Fibroblast of pulmonary artery (primary cell): ENCODE measurements around the gene B4GALNT4.

ENCODE experiments used
- DNase-seq: peaks from one replicate; pipeline ENCODE4 v3.0.0-alpha.2; 2010; ENCODE audit warnings: low read depth
- H3K4me3 ChIP-seq: replicated peaks from 2 replicates; pipeline ENCODE4 v1.5.1; 2011; ENCODE audit warnings: low read depth, mild to moderate bottlenecking, control low read depth, low read length, moderate library complexity
- TF ChIP-seq, protein P1 (sequence below): IDR thresholded peaks from 2 replicates; pipeline ENCODE4 v1.5.1; 2011; ENCODE audit warnings: mild to moderate bottlenecking, control low read depth, low read length, inconsistent platforms; ENCODE audit errors: missing control alignments

The B4GALNT4 gene

DNA sequence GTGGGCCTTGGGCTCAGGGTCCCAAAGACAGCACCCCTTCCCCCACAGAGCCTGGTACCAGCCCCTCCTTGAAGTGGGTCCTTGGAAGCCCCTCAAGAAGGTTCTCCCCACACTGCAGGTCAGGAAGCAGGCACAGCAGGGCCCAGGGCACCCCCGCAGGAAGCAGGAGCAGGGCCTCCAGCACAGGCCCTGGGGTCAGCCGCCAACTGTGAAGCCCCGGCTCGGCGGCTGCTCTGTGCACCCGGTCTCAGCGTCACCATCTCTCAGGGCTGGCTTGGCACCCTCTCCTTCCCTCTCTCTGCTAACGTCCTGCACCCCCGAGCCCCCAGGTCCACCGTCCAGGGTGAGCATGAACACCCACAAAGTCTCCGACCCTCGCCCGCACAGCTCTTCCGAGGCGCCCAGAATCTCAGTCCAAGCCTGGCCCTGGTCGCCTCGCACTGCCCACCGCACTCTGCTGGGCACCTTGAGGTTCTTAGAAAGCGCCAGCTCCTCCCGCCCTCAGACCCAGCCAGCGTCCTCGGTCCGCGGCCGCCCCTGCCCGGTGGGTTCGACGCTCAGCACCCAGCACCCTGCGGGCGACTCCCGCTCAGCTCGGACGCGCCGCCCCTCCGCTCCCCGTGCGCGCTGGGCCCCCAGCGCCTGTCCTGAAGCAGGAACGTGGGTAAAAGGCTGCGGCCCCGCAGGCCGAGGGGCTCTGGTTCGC lies 46.9 kb downstream of the B4GALNT4 start:
- H3K4me3 ChIP-seq = peak overlapping the region; percentile 49
- TF ChIP-seq, protein P1, sequence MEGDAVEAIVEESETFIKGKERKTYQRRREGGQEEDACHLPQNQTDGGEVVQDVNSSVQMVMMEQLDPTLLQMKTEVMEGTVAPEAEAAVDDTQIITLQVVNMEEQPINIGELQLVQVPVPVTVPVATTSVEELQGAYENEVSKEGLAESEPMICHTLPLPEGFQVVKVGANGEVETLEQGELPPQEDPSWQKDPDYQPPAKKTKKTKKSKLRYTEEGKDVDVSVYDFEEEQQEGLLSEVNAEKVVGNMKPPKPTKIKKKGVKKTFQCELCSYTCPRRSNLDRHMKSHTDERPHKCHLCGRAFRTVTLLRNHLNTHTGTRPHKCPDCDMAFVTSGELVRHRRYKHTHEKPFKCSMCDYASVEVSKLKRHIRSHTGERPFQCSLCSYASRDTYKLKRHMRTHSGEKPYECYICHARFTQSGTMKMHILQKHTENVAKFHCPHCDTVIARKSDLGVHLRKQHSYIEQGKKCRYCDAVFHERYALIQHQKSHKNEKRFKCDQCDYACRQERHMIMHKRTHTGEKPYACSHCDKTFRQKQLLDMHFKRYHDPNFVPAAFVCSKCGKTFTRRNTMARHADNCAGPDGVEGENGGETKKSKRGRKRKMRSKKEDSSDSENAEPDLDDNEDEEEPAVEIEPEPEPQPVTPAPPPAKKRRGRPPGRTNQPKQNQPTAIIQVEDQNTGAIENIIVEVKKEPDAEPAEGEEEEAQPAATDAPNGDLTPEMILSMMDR = no peak
- no peak for DNase-seq

DNA sequence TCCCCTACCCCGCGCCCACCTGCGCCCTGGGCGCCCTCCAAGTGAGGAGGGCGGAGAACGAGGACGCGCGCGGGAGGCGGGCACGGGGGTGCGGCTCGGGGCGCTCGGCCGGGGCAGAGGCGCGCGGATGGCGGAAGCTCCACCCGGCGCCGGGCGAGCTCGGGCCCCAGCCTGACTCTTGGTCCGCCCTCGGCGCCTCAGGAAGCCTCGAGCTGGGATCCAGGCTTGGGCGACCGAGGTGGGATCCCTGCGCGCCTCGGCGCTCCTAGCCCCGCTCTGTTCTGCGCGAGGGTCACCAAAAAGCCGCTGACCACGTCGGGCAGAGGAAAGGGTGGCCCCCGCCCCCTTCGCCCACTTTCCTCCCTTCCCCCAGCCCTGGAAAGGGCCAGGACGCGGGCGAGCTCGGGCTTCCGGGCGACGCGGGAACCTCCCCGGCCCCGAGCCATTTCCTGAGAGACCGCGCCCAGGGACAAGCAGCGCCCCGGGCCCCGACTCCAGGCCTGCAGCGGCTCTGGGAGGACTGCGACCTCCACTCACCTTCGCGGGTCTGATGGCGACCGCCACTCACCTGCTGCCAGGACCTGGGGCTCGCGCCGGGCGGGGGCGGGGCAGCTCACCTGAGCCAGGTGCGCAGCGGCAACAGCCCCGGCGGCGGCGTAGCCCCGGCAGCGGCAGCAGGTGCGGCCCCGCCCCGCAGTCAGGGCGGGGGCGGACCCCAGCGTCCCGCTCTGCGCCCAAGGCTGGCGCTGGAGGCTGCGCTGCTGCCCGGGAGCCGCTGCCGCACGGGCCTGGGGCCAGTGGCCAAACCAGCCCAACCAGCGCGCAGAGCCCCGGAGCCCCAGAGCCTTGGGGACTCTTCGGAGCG lies 47.7 kb downstream of the B4GALNT4 start:
- TF ChIP-seq, protein P1 = no peak
- peak overlapping the region; percentile 49 for H3K4me3 ChIP-seq
- peak; percentile 14 for DNase-seq

DNA sequence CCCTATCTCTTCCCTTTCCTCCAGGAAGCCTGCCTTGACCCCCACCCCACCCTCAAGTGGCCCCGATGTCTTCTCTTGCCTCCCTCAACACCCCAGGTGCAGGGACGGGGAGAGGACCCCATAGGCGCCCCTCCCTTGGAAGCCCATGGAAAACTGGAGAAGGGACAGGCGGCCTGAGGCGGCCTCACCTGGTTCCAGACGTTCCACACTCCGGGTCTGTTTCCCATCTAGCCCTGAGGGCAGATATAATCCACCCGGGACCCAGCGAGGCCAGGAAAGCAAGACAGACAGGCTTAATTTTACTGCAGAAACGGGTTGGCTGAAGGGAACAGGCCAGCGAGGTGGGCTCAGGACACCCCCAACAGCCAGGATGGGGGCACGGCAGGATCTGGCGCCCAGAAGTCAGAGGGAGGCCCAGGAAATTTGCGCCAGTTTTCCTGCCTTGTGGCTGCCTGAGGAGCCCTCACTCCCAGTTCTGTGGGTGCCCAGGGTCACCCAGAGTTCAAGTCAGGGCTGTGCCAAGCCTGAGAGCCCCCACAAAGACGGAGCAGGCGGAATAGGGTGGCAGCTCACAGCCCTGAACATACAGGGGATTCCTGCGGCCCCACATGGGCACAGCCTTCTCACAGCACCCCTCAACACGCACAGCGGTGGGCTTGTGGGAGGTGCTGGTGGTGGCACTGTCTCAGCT lies 48.5 kb downstream of the B4GALNT4 start:
- TF ChIP-seq, protein P1 = no peak
- no peak for DNase-seq
- H3K4me3 ChIP-seq = no peak overlapping the region

DNA sequence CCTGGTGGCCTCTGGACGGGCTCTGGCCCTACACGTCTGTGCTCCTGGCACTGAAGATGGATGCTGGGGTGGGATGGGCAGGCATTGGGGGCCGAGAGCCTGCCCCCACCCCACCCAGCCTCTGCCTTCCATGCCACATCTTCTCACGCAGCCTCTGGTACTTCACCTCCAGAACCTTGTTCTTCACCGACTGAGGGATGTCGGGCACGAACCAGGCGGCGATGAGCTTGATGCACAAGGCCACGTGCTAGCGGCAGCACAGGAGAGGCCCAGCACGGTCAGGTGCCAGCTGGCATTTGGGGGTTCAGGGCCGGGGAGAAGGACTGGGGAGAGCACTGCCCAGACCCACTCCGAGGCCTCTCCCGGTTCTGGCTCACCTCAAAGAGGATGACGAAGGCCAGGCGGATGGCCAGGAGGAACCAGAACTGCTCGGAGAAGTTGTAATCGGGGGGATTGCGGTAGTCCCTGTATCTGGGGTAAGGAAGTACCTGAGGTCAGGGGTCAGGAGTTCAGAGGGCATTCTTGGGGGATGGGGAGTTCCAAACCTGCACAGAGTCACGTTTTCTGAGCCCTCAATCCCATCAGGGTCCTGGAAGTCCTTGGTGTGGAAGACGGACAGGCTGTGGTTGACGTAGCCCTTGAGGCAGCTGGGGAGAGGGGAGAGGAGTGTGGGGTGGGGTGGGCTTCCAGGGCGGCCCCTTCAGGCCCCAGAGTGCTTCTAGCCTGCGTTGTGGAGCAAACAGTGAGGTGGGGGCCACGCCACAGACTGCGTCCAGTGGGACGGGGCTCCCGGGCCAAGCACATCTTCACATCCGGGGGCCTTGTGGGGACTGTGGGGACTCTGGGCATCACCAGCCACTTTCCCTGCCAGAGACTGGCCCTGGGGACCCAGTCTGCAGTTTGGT lies 49.3 kb downstream of the B4GALNT4 start:
- no peak for DNase-seq

DNA sequence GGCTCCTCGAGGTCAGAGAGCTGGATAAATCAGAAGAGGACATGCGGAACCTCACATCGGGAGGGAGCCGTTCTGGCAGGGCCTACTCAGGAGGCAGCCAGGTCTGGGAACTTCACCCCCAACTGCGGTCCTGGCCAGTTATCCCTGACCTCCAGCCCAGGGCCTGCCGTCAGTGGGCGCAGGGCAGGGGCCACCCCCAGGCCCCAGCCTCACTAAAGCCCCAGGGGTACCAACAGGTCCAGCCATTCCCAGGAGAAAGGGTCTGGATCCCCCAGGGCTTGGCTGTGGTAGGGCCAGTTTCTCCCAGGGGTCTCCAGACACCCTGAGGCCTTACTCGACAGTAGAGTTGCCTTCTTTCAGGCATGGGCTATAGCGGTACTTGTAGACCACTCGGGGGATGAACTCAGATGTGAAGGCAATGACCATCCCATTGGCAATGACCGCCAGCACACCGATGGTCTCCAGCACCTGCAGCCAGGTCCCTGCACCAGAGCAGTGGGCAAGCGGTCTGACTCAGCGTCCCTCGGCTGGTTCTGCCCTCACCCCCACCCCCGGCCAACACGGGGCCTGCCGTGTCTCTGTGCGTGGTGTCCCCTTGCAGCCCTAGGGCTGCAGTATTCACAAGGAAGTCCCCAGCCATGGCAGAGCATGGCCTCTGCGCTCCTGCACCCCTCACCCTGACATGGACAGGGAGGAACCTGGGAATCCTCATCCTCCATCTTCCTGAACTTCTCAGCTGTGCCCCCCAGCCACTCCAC lies 50.1 kb downstream of the B4GALNT4 start:
- no peak overlapping the region for H3K4me3 ChIP-seq
- TF ChIP-seq, protein P1 = no peak
- DNase-seq = no peak

More for the DNA sequence above, 49.3 kb downstream of the B4GALNT4 start:
- TF ChIP-seq, protein P1 = no peak
- H3K4me3 ChIP-seq = no peak overlapping the region
